Sigmoid colon (tissue), 7 donors: Measurements from ENCODE around the gene EMP1. TPM values are rescaled to one million over a fixed set of nuclear protein-coding genes. Genes with fewer than 3 reads are reported as not detected.

ENCODE experiments used
- DNase-seq: peaks from one replicate; pipeline ENCODE4 v3.0.0-alpha.2; 2019
- H3K27ac ChIP-seq, 4 donors: fragments of 200-600 bp; sonication (generic); one replicate each; pipeline ENCODE4 v1.5.1; 2016 to 2019; ENCODE audit warnings: mild to moderate bottlenecking in 1 of 4
- H3K27me3 ChIP-seq, 3 donors: fragments of 200-600 bp; sonication (generic); one replicate each; pipeline ENCODE4 v1.5.1; 2019; ENCODE audit warnings: mild to moderate bottlenecking in 1 of 3
- H3K36me3 ChIP-seq, 4 donors: fragments of 200-600 bp; sonication (generic); one replicate each; pipeline ENCODE4 v1.5.1; 2016 to 2019
- H3K4me1 ChIP-seq, 4 donors: fragments of 200-600 bp; sonication (generic); one replicate each; pipeline ENCODE4 v1.5.1; 2017 to 2019
- H3K4me3 ChIP-seq, 4 donors: fragments of 200-600 bp; sonication (generic); one replicate each; pipeline ENCODE4 v1.5.1; 2017 to 2019; ENCODE audit warnings: mild to moderate bottlenecking in 2 of 4, moderate library complexity in 1 of 4
- H3K9me3 ChIP-seq, 4 donors: fragments of 200-600 bp in 3 of 4; sonication (generic) in 3 of 4; one replicate each; pipeline versions ENCODE4 v1.5.1 to v1.6.1; 2013 to 2019
- EP300 ChIP-seq, 4 donors: sonication (generic); formaldehyde crosslinking; IDR thresholded peaks; one replicate each; pipeline ENCODE4 v1.6.1; 2017; ENCODE audit warnings: antibody characterized with exemption in 4 of 4
- POLR2A ChIP-seq, 2 donors: fragments of 450-650 bp; IDR thresholded peaks; one replicate each; pipeline ENCODE4 v1.6.1; 2016; ENCODE audit warnings: antibody characterized with exemption in 2 of 2, mild to moderate bottlenecking in 2 of 2, moderate library complexity in 2 of 2
- POLR2AphosphoS5 ChIP-seq, 4 donors: sonication (generic); formaldehyde crosslinking; IDR thresholded peaks; one replicate each; pipeline ENCODE4 v1.6.1; 2017; ENCODE audit warnings: antibody characterized with exemption in 4 of 4
- WGBS, 2 donors: extraction: QIAGEN DNeasy Blood & Tissue Kit; methylation state at CpG; one replicate each; pipeline ENCODE4 v1.1.7; 2013; 5-methylcytosine and 5-hydroxymethylcytosine counted together
- intact Hi-C: fragments of 100-400 bp; cut with DNase I; formaldehyde crosslinking; loops from one replicate; pipeline ENCODE4 v1.15.1; 2023
- polyA plus RNA-seq, 3 donors: library from polyadenylated mRNA; stranded (reverse); fragments of 200-250 nt; gene quantifications; one replicate each; pipeline ENCODE4 v1.2.3, GENCODE V29; 2013
- total RNA-seq, 4 donors: library from RNA; depleted of rRNA; stranded (reverse); fragments of >200 nt; gene quantifications; one replicate each; pipeline ENCODE4 v1.1.0, GENCODE V29; 2016
- TF ChIP-seq, protein P1 (sequence below), 4 experiments: fragments of 450-650 bp in 3 of 4; fragments of 200-600 bp in 1 of 4; IDR thresholded peaks; one replicate each; pipeline ENCODE4 v1.5.1; 2016 to 2019; ENCODE audit warnings: antibody characterized with exemption in 4 of 4, mild to moderate bottlenecking in 3 of 4, moderate library complexity in 2 of 4
- donor health status: healthy with polysubstance abuse.
- donor health status: Bipolar disorder and iron deficiency.
- donor health status: healthy.

EMP1 gene
- total and polyA plus RNA-seq, 7 donors: 25.8 to 172 (median 85.5) TPM

DNA sequence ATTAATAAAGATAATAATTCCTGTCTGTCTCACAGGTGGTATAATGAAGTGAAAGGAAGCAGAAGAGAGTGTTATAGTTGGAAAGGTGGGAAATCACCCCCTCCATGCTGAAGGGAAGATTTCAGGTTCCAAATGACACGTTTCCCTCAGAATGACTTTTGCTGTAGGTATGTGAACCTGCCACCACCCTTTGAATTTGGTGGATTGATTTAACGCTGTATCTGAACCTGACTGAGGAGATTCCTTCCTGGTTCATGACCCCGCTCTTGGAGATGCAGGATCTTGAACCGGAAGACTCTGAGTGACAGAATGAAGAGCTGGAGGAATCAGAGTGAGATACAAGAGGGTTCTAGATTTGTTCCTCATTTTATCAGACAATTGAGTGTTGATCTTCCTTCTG lies 20.3 kb upstream of the EMP1 start:
- no peak for DNase-seq
- H3K4me1 ChIP-seq: peaks cover 0 to 16% (median 14%) of the 10 kb centered on the region in 4 donors

DNA sequence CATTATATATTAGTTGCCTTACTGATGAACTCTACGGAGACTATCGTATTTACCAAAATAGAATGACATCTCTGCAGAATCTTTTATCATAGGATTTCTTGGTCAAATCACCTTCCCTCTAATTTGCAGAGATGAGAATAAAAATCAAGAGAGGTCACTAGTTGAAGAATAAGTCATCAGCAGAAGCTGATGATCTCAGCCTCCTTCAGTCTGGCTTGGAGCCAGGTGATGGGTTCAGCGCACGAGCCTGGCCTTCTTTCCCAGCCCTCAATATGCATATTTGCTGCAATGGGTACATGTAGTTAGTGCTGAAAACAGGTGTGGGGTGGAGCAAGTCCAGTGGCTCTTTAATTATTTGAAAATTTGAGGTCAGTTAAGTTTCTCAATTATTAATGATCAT lies 19.2 kb upstream of the EMP1 start:
- WGBS, 2 donors: 87 to 89% methylated on average over 4 of the region's 4 CpGs
- no peaks in the 10 kb centered on the region for H3K27me3 ChIP-seq
- no peak overlapping the region for H3K27ac ChIP-seq
- no peak for TF ChIP-seq EP300 (IDR thresholded peaks at IDR 0.05)
- no peak for TF ChIP-seq POLR2A (IDR thresholded peaks at IDR 0.05)
- TF ChIP-seq, protein P1, sequence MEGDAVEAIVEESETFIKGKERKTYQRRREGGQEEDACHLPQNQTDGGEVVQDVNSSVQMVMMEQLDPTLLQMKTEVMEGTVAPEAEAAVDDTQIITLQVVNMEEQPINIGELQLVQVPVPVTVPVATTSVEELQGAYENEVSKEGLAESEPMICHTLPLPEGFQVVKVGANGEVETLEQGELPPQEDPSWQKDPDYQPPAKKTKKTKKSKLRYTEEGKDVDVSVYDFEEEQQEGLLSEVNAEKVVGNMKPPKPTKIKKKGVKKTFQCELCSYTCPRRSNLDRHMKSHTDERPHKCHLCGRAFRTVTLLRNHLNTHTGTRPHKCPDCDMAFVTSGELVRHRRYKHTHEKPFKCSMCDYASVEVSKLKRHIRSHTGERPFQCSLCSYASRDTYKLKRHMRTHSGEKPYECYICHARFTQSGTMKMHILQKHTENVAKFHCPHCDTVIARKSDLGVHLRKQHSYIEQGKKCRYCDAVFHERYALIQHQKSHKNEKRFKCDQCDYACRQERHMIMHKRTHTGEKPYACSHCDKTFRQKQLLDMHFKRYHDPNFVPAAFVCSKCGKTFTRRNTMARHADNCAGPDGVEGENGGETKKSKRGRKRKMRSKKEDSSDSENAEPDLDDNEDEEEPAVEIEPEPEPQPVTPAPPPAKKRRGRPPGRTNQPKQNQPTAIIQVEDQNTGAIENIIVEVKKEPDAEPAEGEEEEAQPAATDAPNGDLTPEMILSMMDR (IDR thresholded peaks at IDR 0.05): no peak
- no peak for TF ChIP-seq POLR2AphosphoS5 (IDR thresholded peaks at IDR 0.05)
- no peaks in the 10 kb centered on the region for H3K9me3 ChIP-seq
- H3K4me3 ChIP-seq: no peak overlapping the region
- DNase-seq: no peak
- peaks cover 0 to 16% (median 14%) of the 10 kb centered on the region in 4 donors for H3K4me1 ChIP-seq
- intact Hi-C loops: no loop called here
- H3K36me3 ChIP-seq: no peaks in the 10 kb centered on the region

More for the DNA sequence above, 20.3 kb upstream of the EMP1 start:
- intact Hi-C loops: no loop called here
- H3K27me3 ChIP-seq: no peaks in the 10 kb centered on the region
- no peak for TF ChIP-seq POLR2A (IDR thresholded peaks at IDR 0.05)
- no peak for TF ChIP-seq POLR2AphosphoS5 (IDR thresholded peaks at IDR 0.05)
- no peak for TF ChIP-seq EP300 (IDR thresholded peaks at IDR 0.05)
- TF ChIP-seq, protein P1 (IDR thresholded peaks at IDR 0.05): no peak
- H3K27ac ChIP-seq: no peak overlapping the region
- no peaks in the 10 kb centered on the region for H3K9me3 ChIP-seq
- no peak overlapping the region for H3K4me3 ChIP-seq
- WGBS, 2 donors: 93 to 94% methylated on average over 4 of the region's 4 CpGs
- no peaks in the 10 kb centered on the region for H3K36me3 ChIP-seq

DNA sequence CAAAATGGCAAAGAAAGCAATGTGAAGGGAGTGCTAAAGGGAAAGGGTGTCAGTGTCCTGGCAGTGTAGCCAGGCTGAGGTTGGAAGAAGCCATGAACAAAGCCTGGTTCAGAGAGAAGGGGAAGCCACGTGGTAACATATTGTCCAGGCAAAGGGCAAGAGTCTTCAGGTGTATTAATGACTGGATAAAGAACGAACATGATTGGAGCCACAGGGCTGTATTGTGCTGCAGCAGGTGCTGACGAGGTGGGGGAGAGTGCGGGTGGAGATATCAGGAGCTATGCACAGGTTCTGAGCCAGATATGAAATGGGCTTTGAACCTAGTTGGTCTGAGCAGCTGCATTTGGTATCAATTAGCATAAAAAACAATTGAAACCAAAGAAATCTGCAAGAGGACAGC lies 18.6 kb upstream of the EMP1 start:
- Histone ChIP-seq H3K36me3 (no peaks in the 10 kb centered on the region), H3K27ac (peak overlapping the region in 1 of 4 donors; percentile 45), H3K4me3 (no peak overlapping the region), H3K27me3 (no peaks in the 10 kb centered on the region), H3K9me3 (no peaks in the 10 kb centered on the region), H3K4me1 (peaks cover 0 to 16% (median 14%) of the 10 kb centered on the region in 4 donors)
- intact Hi-C loops: no loop called here
- 79 to 90% methylated on average over 4 of the region's 4 CpGs for WGBS, 2 donors
- TF ChIP-seq EP300 (IDR thresholded peaks at IDR 0.05) (no peak), POLR2AphosphoS5 (IDR thresholded peaks at IDR 0.05) (no peak), POLR2A (IDR thresholded peaks at IDR 0.05) (no peak)
- TF ChIP-seq, protein P1 (IDR thresholded peaks at IDR 0.05): no peak
- DNase-seq: no peak

DNA sequence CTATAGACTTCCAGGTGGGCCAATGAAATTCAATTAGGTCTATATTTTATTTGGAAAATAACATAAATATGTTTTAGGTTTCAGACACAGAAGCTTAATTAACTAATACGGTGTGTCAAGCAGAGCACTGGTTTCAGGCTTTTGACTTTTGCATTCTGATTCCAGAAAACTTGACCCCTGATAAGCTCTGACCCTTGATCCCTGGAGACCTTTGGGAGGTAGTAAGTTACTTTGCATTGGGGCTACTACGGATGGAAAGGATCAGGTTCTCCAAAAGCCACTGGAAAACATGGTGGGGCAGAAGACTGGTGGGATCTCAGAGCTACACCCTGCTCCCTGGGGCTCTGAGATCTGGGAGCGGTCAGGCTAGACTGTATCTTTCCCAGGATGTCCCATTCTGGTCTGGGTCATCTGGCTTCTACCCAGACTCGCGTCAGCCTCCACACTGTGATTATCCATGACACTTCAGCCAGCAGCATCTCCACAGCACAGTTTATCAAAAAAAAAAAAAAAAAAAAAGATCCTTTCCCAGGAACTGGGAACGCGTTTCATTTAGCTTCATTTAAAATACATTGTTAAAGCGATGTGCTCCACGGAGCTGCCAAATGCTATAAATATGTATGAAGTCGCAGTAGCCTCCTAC lies 17.8 kb upstream of the EMP1 start:
- WGBS, 2 donors: 55 to 79% methylated on average over 10 of the region's 10 CpGs
- DNase-seq: peak; percentile 87
- Histone ChIP-seq H3K4me1 (peaks cover 0 to 16% (median 14%) of the 10 kb centered on the region in 4 donors), H3K27me3 (no peaks in the 10 kb centered on the region), H3K36me3 (no peaks in the 10 kb centered on the region), H3K4me3 (no peak overlapping the region), H3K27ac (peak overlapping the region in 3 of 4 donors; percentile 45 to 71 (median 51)), H3K9me3 (no peaks in the 10 kb centered on the region)
- intact Hi-C loops: no loop called here
- TF ChIP-seq POLR2AphosphoS5 (IDR thresholded peaks at IDR 0.05): peak in 1 of 4 donors; percentile 27
- no peak for TF ChIP-seq EP300 (IDR thresholded peaks at IDR 0.05)
- TF ChIP-seq, protein P1 (IDR thresholded peaks at IDR 0.05): no peak
- no peak for TF ChIP-seq POLR2A (IDR thresholded peaks at IDR 0.05)
